Heart left ventricle (tissue), 16 donors: Measurements from ENCODE around the gene RNF130. TPM values are rescaled to one million over a fixed set of nuclear protein-coding genes. Genes with fewer than 3 reads are reported as not detected.

Source experiments
- ATAC-seq, 4 donors: fragments of 200-7000 bp; cut with Tn5 transposase; one replicate each; pipeline ENCODE4 v1.9.1; 2020 to 2022; ENCODE audit warnings: moderate library complexity in 4 of 4, mild to moderate bottlenecking in 3 of 4, moderate number of reproducible peaks in 1 of 4
- DNase-seq, 5 donors: peaks; one replicate each; pipeline ENCODE4 v3.0.0-alpha.2; 2020
- H3K27ac ChIP-seq, 12 donors: fragments of 200-600 bp; sonication (generic) in 4 of 12; one replicate each; pipeline versions ENCODE4 v1.5.0 to v1.8.0; 2016 to 2022; ENCODE audit warnings: mild to moderate bottlenecking in 2 of 12
- H3K27me3 ChIP-seq, 9 donors: fragments of 200-600 bp; sonication (generic) in 2 of 9; one replicate each; pipeline versions ENCODE4 v1.5.1 to v1.8.0; 2016 to 2022; ENCODE audit warnings: mild to moderate bottlenecking in 3 of 9
- H3K36me3 ChIP-seq, 9 donors: fragments of 200-600 bp; sonication (generic) in 2 of 9; one replicate each; pipeline versions ENCODE4 v1.5.0 to v1.8.0; 2018 to 2022; ENCODE audit warnings: mild to moderate bottlenecking in 2 of 9
- H3K4me1 ChIP-seq, 12 donors: fragments of 200-600 bp; sonication (generic) in 4 of 12; one replicate each; pipeline versions ENCODE4 v1.5.0 to v1.8.0; 2016 to 2022; ENCODE audit warnings: mild to moderate bottlenecking in 3 of 12
- H3K4me3 ChIP-seq, 12 donors: fragments of 200-600 bp; sonication (generic) in 4 of 12; one replicate each; pipeline versions ENCODE4 v1.5.0 to v1.8.0; 2017 to 2022; ENCODE audit warnings: mild to moderate bottlenecking in 9 of 12, moderate library complexity in 4 of 12
- H3K9me3 ChIP-seq, 12 donors: fragments of 200-600 bp; sonication (generic) in 4 of 12; one replicate each; pipeline versions ENCODE4 v1.5.0 to v1.8.0; 2016 to 2022; ENCODE audit warnings: mild to moderate bottlenecking in 1 of 12
- POLR2A ChIP-seq, 2 donors: fragments of 450-650 bp; IDR thresholded peaks; one replicate each; pipeline ENCODE4 v1.6.1; 2017; ENCODE audit warnings: antibody characterized with exemption in 2 of 2, mild to moderate bottlenecking in 2 of 2, moderate library complexity in 2 of 2
- WGBS, 4 donors: extraction: QIAGEN DNeasy Blood & Tissue Kit in 2 of 4; methylation state at CpG; one replicate each; pipeline versions ENCODE4 v1.1.5 to v1.1.7; 2013 to 2018; 5-methylcytosine and 5-hydroxymethylcytosine counted together
- intact Hi-C, 10 donors: fragments of 100-400 bp; cut with DNase I; formaldehyde crosslinking; loops; one replicate each; pipeline versions ENCODE4 v1.11.1 to v1.14.2; 2022
- polyA plus RNA-seq, 2 donors: library from polyadenylated mRNA; stranded (reverse); fragments of 200-250 nt; gene quantifications; one replicate each; pipeline ENCODE4 v1.2.3, GENCODE V29; 2013
- total RNA-seq, 9 donors: library from RNA; depleted of rRNA in 2 of 9; stranded (reverse); fragments of >200 nt in 2 of 9; fragmentation: NEBNext Ultra II Directional in 3 of 9; extraction: Animal tissue kit (Norgen Biotek cat#: 25700) in 3 of 9; gene quantifications; one replicate each; pipeline versions ENCODE4 v1.1.0 to v1.2.4, GENCODE V29; 2016 to 2023
- TF ChIP-seq, protein P1 (sequence below), 12 donors: fragments of 200-600 bp; sonication (generic) in 4 of 12; IDR thresholded peaks; one replicate each; pipeline versions ENCODE4 v1.5.0 to v1.8.0; 2018 to 2022; ENCODE audit warnings: antibody characterized with exemption in 12 of 12, mild to moderate bottlenecking in 5 of 12
- donor health status: ischemic (EF 13 %, LVEDD 7.1; RV severe dilation, severe dysfunction).
- donor health status: healthy with polysubstance abuse.
- donor health status: DM: no; HTN: yes; CAD: no.
- donor health status: DM: no; HTN: no; CAD: no.
- donor health status: ischemic (EF 25% LVEDD 6.9; RV normal size, moderate dysfunction).
- donor health status: ischemic (EF 25% LVEDD 5.7; RV mildly dilated, moderate dysfunction).
- donor health status: healthy.
- donor health status: DM: yes; HTN: yes; CAD: no.
- donor health status: ischemic (EF 35%, LVEDD 5.7; RV mildly dilated, moderate dysfunction).
- donor health status: nonischemic (EF 11% LVEDD 7.7; RV severe dilation, severe dysfunction).
- donor health status: DM: yes; HTN: yes; CAD: no.
- donor health status: PGD.
- donor health status: ischemic (EF 29% LVEDD 5.4; RV normal size, mild dysfunction).
- donor health status: nonischemic (EF 23%, LVEDD 6.1; RV moderate dilation, normal function).

The RNF130 gene
- total and polyA plus RNA-seq, 11 donors: 26.3 to 76.2 (median 38.7) TPM

DNA sequence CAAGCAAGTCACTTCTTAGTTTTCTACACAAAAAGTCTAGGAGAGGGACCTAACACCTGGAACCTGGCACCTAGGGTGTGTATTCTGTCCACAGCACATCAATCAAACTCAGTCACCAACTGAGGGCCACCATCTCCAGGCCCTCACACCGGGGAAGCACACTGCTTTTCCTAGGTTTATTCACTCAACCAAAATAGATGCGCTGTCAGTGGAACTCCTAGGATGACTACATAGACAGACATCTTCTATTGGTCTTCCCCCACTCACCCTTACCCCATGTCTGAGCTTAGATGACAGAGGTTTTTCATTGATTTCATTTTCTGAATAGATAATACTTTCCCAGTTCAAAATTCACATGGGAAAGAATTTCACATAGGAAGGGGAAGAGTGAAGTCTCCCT is 59.2 kb downstream of the RNF130 start:
- 40 to 71% (median 49%) methylated on average over 2 of the region's 2 CpGs for WGBS, 4 donors
- TF ChIP-seq, protein P1, sequence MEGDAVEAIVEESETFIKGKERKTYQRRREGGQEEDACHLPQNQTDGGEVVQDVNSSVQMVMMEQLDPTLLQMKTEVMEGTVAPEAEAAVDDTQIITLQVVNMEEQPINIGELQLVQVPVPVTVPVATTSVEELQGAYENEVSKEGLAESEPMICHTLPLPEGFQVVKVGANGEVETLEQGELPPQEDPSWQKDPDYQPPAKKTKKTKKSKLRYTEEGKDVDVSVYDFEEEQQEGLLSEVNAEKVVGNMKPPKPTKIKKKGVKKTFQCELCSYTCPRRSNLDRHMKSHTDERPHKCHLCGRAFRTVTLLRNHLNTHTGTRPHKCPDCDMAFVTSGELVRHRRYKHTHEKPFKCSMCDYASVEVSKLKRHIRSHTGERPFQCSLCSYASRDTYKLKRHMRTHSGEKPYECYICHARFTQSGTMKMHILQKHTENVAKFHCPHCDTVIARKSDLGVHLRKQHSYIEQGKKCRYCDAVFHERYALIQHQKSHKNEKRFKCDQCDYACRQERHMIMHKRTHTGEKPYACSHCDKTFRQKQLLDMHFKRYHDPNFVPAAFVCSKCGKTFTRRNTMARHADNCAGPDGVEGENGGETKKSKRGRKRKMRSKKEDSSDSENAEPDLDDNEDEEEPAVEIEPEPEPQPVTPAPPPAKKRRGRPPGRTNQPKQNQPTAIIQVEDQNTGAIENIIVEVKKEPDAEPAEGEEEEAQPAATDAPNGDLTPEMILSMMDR (IDR thresholded peaks at IDR 0.05): no peak
- no peak for TF ChIP-seq POLR2A (IDR thresholded peaks at IDR 0.05)
- no peak for ATAC-seq
- DNase-seq: no peak
- Histone ChIP-seq H3K4me3 (no peak overlapping the region), H3K27me3 (no peaks in the 10 kb centered on the region), H3K9me3 (no peaks in the 10 kb centered on the region), H3K36me3 (peaks cover 0 to 31% (median 17%) of the 10 kb centered on the region in 9 donors), H3K27ac (no peak overlapping the region), H3K4me1 (peaks cover 0 to 21% (median 11%) of the 10 kb centered on the region in 12 donors)
- intact Hi-C loops: no loop called here

DNA sequence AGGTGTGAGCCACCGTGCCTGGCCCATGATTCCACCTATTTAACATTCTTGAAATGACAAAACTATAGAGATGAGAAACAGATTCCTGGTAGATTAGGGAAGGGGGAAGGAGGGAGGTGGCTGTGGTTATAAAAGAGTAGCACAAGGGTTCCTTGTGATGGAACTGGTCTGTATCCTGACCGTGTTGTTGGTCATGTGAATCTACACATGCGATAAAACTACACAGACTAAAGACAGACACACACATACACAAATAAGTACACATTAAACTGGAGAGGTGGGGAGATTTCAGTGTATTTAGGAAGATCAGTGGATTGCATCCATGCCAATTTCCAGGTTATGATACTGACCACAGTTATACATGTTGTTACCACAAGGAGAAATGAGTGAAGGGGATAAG is 60.9 kb downstream of the RNF130 start:
- DNase-seq (no peak), ATAC-seq (no peak)
- Histone ChIP-seq H3K4me1 (peaks cover 0 to 27% (median 17%) of the 10 kb centered on the region in 12 donors), H3K4me3 (no peak overlapping the region), H3K27me3 (no peaks in the 10 kb centered on the region), H3K36me3 (peaks cover 0 to 31% (median 17%) of the 10 kb centered on the region in 9 donors), H3K9me3 (no peaks in the 10 kb centered on the region), H3K27ac (no peak overlapping the region)
- no peak for TF ChIP-seq POLR2A (IDR thresholded peaks at IDR 0.05)
- TF ChIP-seq, protein P1 (IDR thresholded peaks at IDR 0.05): no peak
- intact Hi-C loops: no loop called here
- WGBS, 4 donors: 85 to 98% (median 96%) methylated on average over 3 of the region's 3 CpGs

DNA sequence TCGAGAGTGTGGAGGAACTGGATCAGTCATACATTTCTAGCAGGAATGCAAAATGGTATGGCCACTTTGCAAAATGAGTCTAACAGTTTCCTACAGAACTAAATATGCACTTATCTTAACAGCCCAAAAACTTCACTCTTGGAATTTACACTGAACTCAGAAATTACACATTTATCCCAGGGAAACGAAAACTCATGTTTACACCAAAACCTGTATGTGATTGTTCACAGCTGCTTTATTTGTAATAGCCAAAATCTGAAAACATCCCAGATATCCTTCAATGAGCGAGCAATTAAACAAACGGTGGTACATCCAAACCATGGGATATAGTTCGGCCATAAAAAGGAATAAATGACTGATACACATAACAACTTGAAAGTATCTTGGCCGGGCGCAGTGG is 62.0 kb downstream of the RNF130 start:
- TF ChIP-seq, protein P1 (IDR thresholded peaks at IDR 0.05): no peak
- TF ChIP-seq POLR2A (IDR thresholded peaks at IDR 0.05): no peak

DNA sequence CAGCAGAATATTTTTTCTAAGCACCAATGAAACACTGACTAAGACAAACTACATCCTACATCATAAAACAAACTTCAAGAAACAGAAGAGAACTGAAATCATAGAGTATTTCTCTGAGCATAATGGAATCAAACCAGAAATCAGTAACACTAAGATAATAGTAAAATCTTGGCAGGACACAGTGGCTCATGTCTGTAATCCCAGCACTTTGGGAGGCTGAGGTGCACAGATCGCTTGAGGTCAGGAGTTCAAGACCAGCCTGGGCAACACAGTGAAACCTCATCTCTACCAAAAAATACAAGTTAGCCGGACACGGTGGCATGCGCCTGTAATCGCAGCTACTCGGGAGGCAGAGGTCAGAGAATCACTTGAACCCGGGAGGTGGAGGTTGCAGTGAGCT is 63.1 kb downstream of the RNF130 start:
- H3K27ac ChIP-seq: peak overlapping the region in 4 of 12 donors; percentile 40 to 68 (median 52)
- intact Hi-C loops: loop anchor here in 2 of 10 donors (1.0 to 10.0 kb wide), 2 partner anchors 63 to 66 kb away; partner anchors contain the start of gene RNF130 (in 2 of the 2)
- no peaks in the 10 kb centered on the region for H3K9me3 ChIP-seq
- DNase-seq (no peak), ATAC-seq (no peak)
- H3K36me3 ChIP-seq: peaks cover 0 to 31% (median 17%) of the 10 kb centered on the region in 9 donors
- peaks cover 0 to 21% (median 14%) of the 10 kb centered on the region in 12 donors for H3K4me1 ChIP-seq
- no peaks in the 10 kb centered on the region for H3K27me3 ChIP-seq
- no peak for TF ChIP-seq POLR2A (IDR thresholded peaks at IDR 0.05)
- TF ChIP-seq, protein P1 (IDR thresholded peaks at IDR 0.05): no peak
- H3K4me3 ChIP-seq: no peak overlapping the region
- 93 to 97% (median 96%) methylated on average over 7 of the region's 7 CpGs for WGBS, 4 donors

More for the DNA sequence above, 62.0 kb downstream of the RNF130 start:
- intact Hi-C loops: loop anchor here in 1 of 10 donors (10.0 kb wide), 1 partner anchor 65 kb away; the partner anchor contains the start of gene RNF130
- Histone ChIP-seq H3K9me3 (no peaks in the 10 kb centered on the region), H3K4me1 (peaks cover 0 to 27% (median 17%) of the 10 kb centered on the region in 12 donors), H3K36me3 (peaks cover 0 to 31% (median 17%) of the 10 kb centered on the region in 9 donors), H3K27ac (no peak overlapping the region), H3K4me3 (no peak overlapping the region), H3K27me3 (no peaks in the 10 kb centered on the region)
- WGBS, 4 donors: 89 to 91% (median 89%) methylated on average over 7 of the region's 7 CpGs
- DNase-seq: no peak
- no peak for ATAC-seq
